ENCODE measurements around the gene RHBDD3. TPM values are rescaled to one million over a fixed set of nuclear protein-coding genes. Genes with fewer than 3 reads are reported as not detected.
A peak's percentile ranks its signal among the peaks of the same experiment; 100 is the strongest.

Gene RHBDD3
- total RNA-seq, 8 experiments from 2014 or later: 32.4 to 65.1 (median 42.0) TPM

DNA sequence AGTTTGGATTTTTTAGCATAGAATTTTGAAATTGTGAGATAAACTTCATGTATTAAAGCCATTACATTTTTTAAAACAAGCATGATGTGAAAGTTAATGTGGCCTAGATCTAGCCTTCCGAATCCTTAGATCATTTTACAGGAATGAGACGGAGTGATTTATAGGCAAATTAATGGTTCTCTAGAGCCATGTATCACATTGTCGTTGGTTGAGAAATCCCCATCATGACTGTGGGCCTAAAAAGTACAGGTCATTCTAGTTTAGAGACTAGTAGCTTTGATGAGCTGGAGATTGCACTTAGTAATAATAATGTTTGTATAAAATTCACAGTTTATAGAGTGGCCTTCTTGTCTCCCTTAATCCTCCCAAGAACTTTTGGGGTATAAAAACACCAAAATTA lies 7.4 kb upstream of the RHBDD3 start:
- WGBS, 10 experiments: 25 to 100% (median 86%) methylated on average over 1 to 3 of the region's 3 CpGs; no CpG with 5 or more reads in 1 of the 10 experiments
- Histone ChIP-seq H3K4me3 (no peak overlapping the region), H3K4me1 (replicated peaks in 1 of 2) (peaks cover 10 to 17% of the 10 kb centered on the region in 2 donors), H3K27ac (no peak overlapping the region)
- ATAC-seq (replicated peaks in 6 of 8): no peak
- in situ Hi-C loops (cut with MboI; ENCODE audit: low pct_unique_long_range_greater_than_20kb in 2 of 9, low sequenced_read_pairs in 9 of 9, unreplicated experiment in 9 of 9): no loop called here

DNA sequence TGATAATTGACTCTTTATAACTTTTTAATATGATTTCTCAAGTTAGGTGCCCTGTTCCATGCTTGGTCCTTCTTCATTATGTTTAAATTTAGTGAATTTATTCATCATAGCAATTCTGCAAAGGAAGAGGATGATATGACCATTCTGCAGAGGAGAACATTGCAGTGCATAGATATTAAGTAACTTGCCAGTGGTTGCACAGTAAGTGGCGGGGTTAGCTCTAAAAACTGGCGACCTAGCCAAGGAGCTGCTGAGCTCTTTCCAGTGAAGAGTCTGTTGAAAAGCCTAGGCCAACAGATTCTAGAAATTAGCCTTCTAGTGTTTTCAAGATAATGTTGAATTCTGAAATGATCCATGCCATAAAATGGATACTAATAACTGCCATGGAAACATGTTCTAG lies 4.8 kb upstream of the RHBDD3 start:
- WGBS, 10 experiments: 20 to 100% (median 100%) methylated on average over 1 to 2 of the region's 2 CpGs; no CpG with 5 or more reads in 1 of the 10 experiments
- peaks cover 16 to 18% of the 10 kb centered on the region in 2 donors for H3K4me1 ChIP-seq (replicated peaks in 1 of 2)
- no peak overlapping the region for H3K4me3 ChIP-seq
- in situ Hi-C loops (cut with MboI; ENCODE audit: low pct_unique_long_range_greater_than_20kb in 2 of 9, low sequenced_read_pairs in 9 of 9, unreplicated experiment in 9 of 9): loop anchor here in 1 of 9 experiments (25.0 kb wide), 1 partner anchor 410 kb away; no protein-coding TSS in a partner anchor
- ATAC-seq (replicated peaks in 6 of 8): no peak
- no peak overlapping the region for H3K27ac ChIP-seq

DNA sequence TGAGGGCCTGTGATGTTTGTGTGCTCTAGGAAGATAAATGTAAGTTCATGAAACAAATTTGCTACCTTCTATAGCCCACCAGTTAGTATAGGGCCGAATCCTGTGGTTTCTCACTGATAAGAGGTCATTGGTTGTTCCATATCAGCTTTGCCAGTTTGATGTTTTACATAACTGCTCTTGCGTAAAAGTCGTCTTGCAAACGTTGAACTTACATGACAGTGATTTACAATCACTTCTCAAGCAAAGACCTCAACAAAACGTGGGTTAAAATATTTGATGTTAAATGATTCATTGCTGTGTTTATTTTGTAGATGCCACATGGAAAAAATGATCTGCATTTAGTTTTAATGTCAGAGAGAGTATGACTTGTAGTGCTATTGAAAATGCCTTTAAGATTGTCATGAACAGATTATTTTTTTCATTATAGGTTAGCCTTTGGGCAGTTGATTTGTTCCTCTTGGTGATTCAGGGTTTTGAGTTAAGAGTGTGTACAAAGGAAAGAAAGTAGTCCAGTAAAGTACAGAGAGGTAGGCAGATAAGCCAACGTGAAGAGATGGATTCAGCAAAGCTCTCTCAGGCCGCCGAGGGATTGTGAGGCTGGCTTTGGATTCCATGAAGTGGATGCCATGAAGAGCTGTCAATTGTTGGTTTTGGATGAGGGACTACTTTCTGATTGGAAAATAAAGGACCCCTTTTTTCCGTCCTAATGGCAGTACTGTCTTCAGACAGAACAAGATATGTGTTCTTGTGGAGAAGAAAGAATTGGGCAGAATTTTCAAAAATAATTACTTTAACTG lies 2.9 kb upstream of the RHBDD3 start:
- H3K4me1 ChIP-seq (replicated peaks in 1 of 2): peaks cover 26 to 30% of the 10 kb centered on the region in 2 donors
- no peak overlapping the region for H3K27ac ChIP-seq
- 7 to 42% (median 23%) methylated on average over 3 to 9 of the region's 9 CpGs; no CpG with 5 or more reads in 1 of the 10 experiments for WGBS, 10 experiments
- no peak for ATAC-seq (replicated peaks in 6 of 8)
- in situ Hi-C loops (cut with MboI; ENCODE audit: low pct_unique_long_range_greater_than_20kb in 2 of 9, low sequenced_read_pairs in 9 of 9, unreplicated experiment in 9 of 9): loop anchor here in 1 of 9 experiments (25.0 kb wide), 1 partner anchor 408 kb away; no protein-coding TSS in a partner anchor
- H3K4me3 ChIP-seq: peak overlapping the region; percentile 79 to 99 (median 92)

DNA sequence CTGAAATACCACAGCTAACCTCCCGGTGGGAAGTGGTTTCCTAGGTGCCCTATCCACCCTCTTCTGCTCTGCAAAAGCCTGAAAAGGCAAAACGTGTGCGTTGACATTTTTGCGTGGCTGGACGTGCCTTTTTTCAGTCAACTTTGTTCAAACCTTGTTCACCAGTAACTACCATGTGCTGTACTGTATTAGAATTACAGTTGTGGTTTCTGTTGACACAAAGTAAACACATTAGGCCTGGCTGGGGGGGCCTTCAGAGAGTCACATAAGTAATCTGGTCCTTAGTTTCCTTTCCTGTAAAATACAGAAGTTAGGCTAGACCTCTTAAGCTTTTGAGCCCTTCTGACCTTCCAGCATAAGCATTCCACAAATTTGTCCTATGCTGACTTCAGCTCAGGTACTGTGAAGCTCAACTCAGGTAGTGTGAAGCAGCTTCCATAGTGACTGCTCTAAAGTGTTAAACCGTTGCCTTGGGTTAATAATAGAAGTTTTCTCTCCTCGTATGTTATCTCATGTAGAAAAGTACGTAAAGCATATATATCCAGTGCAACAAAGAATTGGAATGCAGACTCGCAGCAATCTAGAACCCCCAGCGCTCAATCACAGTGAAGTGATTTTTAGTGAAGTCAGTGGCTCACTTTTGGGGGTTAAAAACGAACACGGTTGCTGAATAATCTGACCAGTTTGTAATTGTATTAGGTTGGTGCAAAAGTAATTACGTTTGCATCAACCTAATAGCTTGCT lies 2.1 kb upstream of the RHBDD3 start:
- Histone ChIP-seq H3K4me3 (peak overlapping the region; percentile 79 to 99 (median 92)), H3K4me1 (replicated peaks in 1 of 2) (peaks cover 26 to 30% of the 10 kb centered on the region in 2 donors), H3K27ac (no peak overlapping the region)
- WGBS, 10 experiments: 0 to 40% (median 21%) methylated on average over 5 to 11 of the region's 13 CpGs
- no peak for ATAC-seq (replicated peaks in 6 of 8)
- in situ Hi-C loops (cut with MboI; ENCODE audit: low pct_unique_long_range_greater_than_20kb in 2 of 9, low sequenced_read_pairs in 9 of 9, unreplicated experiment in 9 of 9): loop anchor here in 1 of 9 experiments (25.0 kb wide), 1 partner anchor 408 kb away; no protein-coding TSS in a partner anchor

DNA sequence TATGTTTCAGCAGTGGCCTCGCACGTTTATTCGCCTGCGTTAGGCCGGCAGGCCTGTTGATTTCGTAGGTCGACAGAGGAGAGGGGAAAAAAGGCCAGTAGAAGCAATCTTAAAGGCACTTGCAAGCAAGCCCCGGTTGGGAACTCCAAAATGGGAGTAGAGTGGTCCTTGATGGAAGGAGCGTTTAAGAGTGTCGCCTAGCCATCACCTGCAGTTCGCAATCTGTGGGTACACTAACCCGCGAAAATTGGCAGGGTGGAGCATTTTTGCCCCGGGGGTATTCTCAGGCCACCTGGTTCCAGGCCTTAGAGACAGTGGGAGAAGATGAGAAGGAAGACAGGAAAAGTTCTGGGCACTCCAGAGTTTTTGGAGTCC lies 1.4 kb upstream of the RHBDD3 start:
- in situ Hi-C loops (cut with MboI; ENCODE audit: low pct_unique_long_range_greater_than_20kb in 2 of 9, low sequenced_read_pairs in 9 of 9, unreplicated experiment in 9 of 9): loop anchor here in 1 of 9 experiments (25.0 kb wide), 1 partner anchor 407 kb away; no protein-coding TSS in a partner anchor
- ATAC-seq (replicated peaks in 6 of 8): no peak
- Histone ChIP-seq H3K4me3 (peak overlapping the region; percentile 79 to 99 (median 92)), H3K27ac (peak overlapping the region; percentile 100), H3K4me1 (replicated peaks in 1 of 2) (peaks cover 26 to 30% of the 10 kb centered on the region in 2 donors)
- WGBS, 10 experiments: 0 to 4% (median 0%) methylated on average over 1 to 14 of the region's 14 CpGs; no CpG with 5 or more reads in 3 of the 10 experiments

DNA sequence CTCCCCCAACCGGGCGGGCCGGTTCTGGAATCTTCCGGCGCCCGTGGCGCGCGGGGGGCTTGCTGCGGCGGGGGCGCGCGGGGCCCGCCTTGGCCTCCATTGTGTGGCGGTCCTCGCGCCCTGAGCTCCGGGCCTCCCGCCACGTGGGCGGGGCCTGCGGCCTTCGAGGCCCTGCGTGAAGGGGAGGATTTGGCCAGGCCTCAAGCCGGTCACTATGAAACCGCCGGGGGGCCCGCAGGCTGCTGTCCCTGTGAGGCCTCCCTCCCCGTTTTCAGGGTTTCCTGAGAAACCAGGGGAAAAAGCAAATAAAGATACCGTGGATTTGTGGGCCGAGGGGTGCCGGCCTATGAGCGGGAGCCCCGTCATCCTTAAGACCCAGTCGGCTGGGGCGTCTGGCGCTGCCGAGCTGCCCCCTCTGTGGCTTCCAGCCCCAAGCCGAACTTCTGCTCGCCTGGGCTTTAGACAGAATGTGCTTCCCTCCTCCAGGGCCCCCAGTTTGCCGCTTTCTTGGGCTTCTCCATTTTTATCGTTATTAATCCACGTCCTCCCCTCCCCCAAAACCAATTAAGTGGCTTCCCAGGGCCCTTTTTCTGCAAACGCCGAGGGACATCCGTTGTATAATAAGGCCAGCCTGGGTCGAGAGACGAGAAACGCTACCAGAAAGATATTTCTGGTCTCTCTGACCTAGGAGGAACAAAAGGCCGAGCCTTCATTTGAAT lies 889 bp upstream of the RHBDD3 start:
- Histone ChIP-seq H3K4me1 (replicated peaks in 1 of 2) (peaks cover 26 to 30% of the 10 kb centered on the region in 2 donors), H3K4me3 (peak overlapping the region; percentile 79 to 99 (median 92)), H3K27ac (peak overlapping the region; percentile 100)
- WGBS, 10 experiments: 0 to 2% (median 0%) methylated on average over 2 to 23 of the region's 51 CpGs; no CpG with 5 or more reads in 2 of the 10 experiments
- ATAC-seq (replicated peaks in 6 of 8): peak; percentile 15 to 44 (median 32)
- in situ Hi-C loops (cut with MboI; ENCODE audit: low pct_unique_long_range_greater_than_20kb in 2 of 9, low sequenced_read_pairs in 9 of 9, unreplicated experiment in 9 of 9): loop anchor here in 1 of 9 experiments (25.0 kb wide), 1 partner anchor 406 kb away; no protein-coding TSS in a partner anchor

DNA sequence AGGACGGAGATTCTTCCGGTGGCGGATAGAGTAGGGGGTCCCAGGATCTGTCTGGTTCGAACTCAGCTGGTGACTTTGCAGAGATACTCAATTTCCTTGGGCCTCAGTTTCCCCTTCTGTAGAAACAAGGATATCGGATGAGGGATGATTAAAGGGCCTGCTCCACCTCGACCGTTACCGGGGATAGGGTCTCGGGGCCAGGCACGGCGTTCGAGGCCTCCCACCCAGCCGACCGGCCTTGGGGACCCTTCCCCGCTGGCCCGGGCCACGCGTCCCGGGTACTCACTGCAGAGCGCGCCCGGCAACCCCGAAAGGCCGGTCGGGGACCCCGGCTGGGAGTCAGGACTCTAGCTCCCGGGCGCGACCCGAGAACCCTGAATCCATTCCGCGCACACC lies 321 bp downstream of the RHBDD3 start:
- H3K4me1 ChIP-seq (replicated peaks in 1 of 2): peaks cover 26 to 30% of the 10 kb centered on the region in 2 donors
- ATAC-seq (replicated peaks in 6 of 8): peak in 1 of 8 experiments; percentile 0
- 0 to 7% (median 0%) methylated on average over 2 to 18 of the region's 32 CpGs; no CpG with 5 or more reads in 5 of the 10 experiments for WGBS, 10 experiments
- peak overlapping the region; percentile 79 to 99 (median 92) for H3K4me3 ChIP-seq
- in situ Hi-C loops (cut with MboI; ENCODE audit: low pct_unique_long_range_greater_than_20kb in 2 of 9, low sequenced_read_pairs in 9 of 9, unreplicated experiment in 9 of 9): loop anchor here in 1 of 9 experiments (25.0 kb wide), 1 partner anchor 405 kb away; no protein-coding TSS in a partner anchor
- peak overlapping the region; percentile 100 for H3K27ac ChIP-seq

DNA sequence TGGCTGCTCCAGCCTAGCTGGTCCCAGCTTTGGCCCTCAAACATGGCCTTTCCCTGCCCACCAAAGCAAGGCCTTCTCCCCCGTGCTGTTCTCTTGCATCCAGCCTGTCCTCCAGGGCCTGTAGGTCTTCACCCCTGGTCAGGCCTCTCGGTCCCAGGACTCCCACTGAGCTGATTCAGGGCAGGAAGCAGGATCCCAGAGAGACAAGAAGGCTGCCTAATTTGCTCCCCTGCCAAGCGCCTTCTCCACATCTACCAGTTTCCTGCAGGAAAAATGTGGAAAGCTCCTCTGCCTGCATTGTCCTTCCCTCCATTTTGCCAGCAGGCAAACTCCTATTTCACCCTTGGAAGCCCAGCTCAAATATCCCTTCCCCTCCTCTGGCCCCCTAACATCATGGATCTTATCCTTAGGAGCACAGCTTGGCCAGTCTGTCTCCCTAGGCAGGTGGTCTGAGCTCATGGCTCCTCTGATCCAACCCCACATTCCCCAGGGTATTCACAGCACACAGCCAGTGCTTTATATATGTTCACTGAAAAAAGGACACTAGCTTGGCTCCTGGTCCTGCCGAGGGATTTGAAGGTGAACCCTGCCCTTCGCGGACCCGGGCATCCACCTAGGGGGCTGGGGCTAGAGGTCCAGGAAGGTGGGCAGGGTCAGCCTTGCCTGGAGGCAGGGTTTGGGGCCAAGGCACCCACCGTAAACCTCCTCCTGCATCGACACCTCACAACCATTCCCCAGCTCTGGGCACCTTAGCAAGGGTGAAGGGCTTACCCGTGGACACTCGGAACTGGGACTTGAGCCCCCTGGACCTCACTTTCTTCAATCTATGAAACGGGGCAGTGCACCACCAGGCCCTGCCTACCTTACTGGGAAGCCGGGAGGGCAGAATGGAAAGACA lies 968 bp downstream of the RHBDD3 start:
- peak overlapping the region; percentile 79 to 99 (median 92) for H3K4me3 ChIP-seq
- H3K4me1 ChIP-seq (replicated peaks in 1 of 2): peaks cover 26 to 30% of the 10 kb centered on the region in 2 donors
- H3K27ac ChIP-seq: peak overlapping the region; percentile 100
- in situ Hi-C loops (cut with MboI; ENCODE audit: low pct_unique_long_range_greater_than_20kb in 2 of 9, low sequenced_read_pairs in 9 of 9, unreplicated experiment in 9 of 9): loop anchor here in 1 of 9 experiments (25.0 kb wide), 1 partner anchor 405 kb away; no protein-coding TSS in a partner anchor
- peak in 6 of 8 experiments; percentile 0 to 8 (median 2) for ATAC-seq (replicated peaks in 6 of 8)
- WGBS, 10 experiments: 0 to 80% (median 15%) methylated on average over 1 to 6 of the region's 13 CpGs; no CpG with 5 or more reads in 3 of the 10 experiments

DNA sequence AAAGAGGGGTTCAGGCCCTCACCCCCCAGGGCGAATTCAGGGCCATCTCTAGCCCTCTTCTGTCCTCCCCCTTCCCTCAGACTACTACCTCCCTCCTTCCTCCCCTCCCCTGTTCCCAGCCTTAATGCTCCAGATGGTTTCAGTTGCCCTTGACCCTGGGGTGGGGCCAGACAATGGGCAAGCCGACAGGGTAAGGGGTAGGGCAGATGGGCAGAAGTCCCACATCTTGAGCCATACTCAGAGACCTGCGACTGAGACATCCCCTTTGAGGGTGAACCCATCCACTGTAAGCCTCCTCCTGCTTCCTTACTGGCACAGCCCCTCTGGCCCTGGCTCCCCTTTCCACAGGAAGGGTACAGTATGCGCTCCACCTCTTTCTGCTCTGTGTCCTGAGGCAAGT lies 1.9 kb downstream of the RHBDD3 start:
- Histone ChIP-seq H3K4me1 (replicated peaks in 1 of 2) (peaks cover 21 to 24% of the 10 kb centered on the region in 2 donors), H3K4me3 (peak overlapping the region in 1 of 5 donors; percentile 83), H3K27ac (no peak overlapping the region)
- in situ Hi-C loops (cut with MboI; ENCODE audit: low pct_unique_long_range_greater_than_20kb in 2 of 9, low sequenced_read_pairs in 9 of 9, unreplicated experiment in 9 of 9): loop anchor here in 1 of 9 experiments (25.0 kb wide), 1 partner anchor 404 kb away; no protein-coding TSS in a partner anchor
- no peak for ATAC-seq (replicated peaks in 6 of 8)
- 57 to 100% (median 83%) methylated on average over 1 to 3 of the region's 4 CpGs; no CpG with 5 or more reads in 6 of the 10 experiments for WGBS, 10 experiments

DNA sequence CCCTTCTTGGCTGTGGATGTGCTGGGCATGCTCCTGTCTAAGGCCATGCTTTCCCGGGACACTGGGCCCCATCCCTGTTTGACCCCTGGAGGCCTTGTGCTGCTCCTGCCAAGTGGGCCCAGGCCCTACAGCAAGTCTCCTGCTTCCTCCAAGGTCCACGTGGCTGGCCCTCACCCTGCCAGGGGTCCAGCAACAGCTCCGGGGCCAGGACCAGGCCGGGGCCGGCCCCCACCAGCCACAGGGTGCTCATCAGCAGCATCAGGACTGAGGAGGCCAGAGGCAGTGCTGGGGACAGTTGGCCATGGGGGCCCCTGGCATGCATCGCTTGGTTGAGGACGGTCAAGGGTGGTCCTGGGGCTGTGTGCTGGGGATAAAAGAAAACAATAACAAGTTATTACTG lies 2.5 kb downstream of the RHBDD3 start:
- H3K4me3 ChIP-seq: no peak overlapping the region
- H3K4me1 ChIP-seq (replicated peaks in 1 of 2): peaks cover 15 to 18% of the 10 kb centered on the region in 2 donors
- in situ Hi-C loops (cut with MboI; ENCODE audit: low pct_unique_long_range_greater_than_20kb in 2 of 9, low sequenced_read_pairs in 9 of 9, unreplicated experiment in 9 of 9): loop anchor here in 1 of 9 experiments (25.0 kb wide), 1 partner anchor 403 kb away; no protein-coding TSS in a partner anchor
- no peak overlapping the region for H3K27ac ChIP-seq
- WGBS, 10 experiments: 81 to 100% (median 93%) methylated on average over 1 to 4 of the region's 7 CpGs; no CpG with 5 or more reads in 6 of the 10 experiments
- no peak for ATAC-seq (replicated peaks in 6 of 8)

DNA sequence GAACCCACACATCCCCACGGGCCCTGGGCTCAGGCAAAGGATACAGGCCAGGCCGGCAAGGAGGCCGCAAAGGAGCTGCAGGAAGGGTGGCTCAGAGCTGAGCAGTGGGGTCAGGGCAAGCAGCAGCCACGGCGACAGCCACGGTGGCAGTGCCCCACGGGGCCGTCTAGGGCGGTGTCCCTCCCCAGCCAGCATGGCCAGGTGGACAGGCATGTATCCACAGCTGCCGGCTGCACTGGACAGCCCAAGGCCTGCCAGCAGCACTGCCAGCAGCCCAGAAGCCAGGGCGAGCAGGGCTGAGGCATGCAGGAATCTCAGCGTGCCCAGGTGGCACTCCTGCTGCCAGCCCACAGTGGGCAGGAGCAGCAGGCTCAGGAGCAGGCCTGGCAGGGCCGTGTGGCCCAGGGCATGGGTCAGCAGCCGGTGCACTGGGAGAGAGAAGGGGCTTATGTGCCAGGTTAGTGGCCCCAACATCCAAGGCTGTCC lies 3.9 kb downstream of the RHBDD3 start:
- no peak for ATAC-seq (replicated peaks in 6 of 8)
- 97 to 100% methylated on average over 1 to 5 of the region's 14 CpGs; no CpG with 5 or more reads in 8 of the 10 experiments for WGBS, 10 experiments
- H3K27ac ChIP-seq: no peak overlapping the region
- H3K4me1 ChIP-seq (replicated peaks in 1 of 2): peaks cover 11 to 12% of the 10 kb centered on the region in 2 donors
- in situ Hi-C loops (cut with MboI; ENCODE audit: low pct_unique_long_range_greater_than_20kb in 2 of 9, low sequenced_read_pairs in 9 of 9, unreplicated experiment in 9 of 9): loop anchor here in 1 of 9 experiments (25.0 kb wide), 1 partner anchor 402 kb away; no protein-coding TSS in a partner anchor
- H3K4me3 ChIP-seq: no peak overlapping the region

Measured in motor neuron (in vitro differentiated cells).